Liver (tissue), 9 donors: Measurements from ENCODE around the gene CCNA1. TPM values are rescaled to one million over a fixed set of nuclear protein-coding genes. Genes with fewer than 3 reads are reported as not detected.

Experiments used
- DNase-seq: peaks from one replicate; pipeline ENCODE4 v3.0.0-alpha.2; 2017; ENCODE audit warnings: low spot score
- H3K27ac ChIP-seq, 2 donors: one replicate each; pipeline ENCODE4 v1.7.0; 2013; ENCODE audit warnings: inconsistent platforms in 2 of 2, low read length in 2 of 2, control low read depth in 1 of 2, low read depth in 1 of 2, mild to moderate bottlenecking in 1 of 2
- H3K27me3 ChIP-seq, 4 donors: one replicate each; pipeline versions ENCODE4 v1.6.1 to v1.7.0; 2013; ENCODE audit warnings: low read length in 3 of 4, inconsistent platforms in 1 of 4, mild to moderate bottlenecking in 1 of 4, moderate library complexity in 1 of 4; ENCODE audit not compliant: control insufficient read depth in 4 of 4, insufficient read depth in 4 of 4
- H3K36me3 ChIP-seq, 4 donors: one replicate each; pipeline versions ENCODE4 v1.6.1 to v1.7.0; 2013; ENCODE audit warnings: low read length in 3 of 4, mild to moderate bottlenecking in 3 of 4, low read depth in 1 of 4, moderate library complexity in 1 of 4; ENCODE audit not compliant: control insufficient read depth in 4 of 4, insufficient read depth in 3 of 4
- H3K4me1 ChIP-seq, 4 donors: one replicate each; pipeline versions ENCODE4 v1.6.1 to v1.7.0; 2013; ENCODE audit warnings: low read length in 3 of 4, mild to moderate bottlenecking in 3 of 4, moderate library complexity in 1 of 4; ENCODE audit not compliant: control insufficient read depth in 4 of 4, insufficient read depth in 4 of 4
- H3K4me3 ChIP-seq, 3 donors: one replicate each; pipeline versions ENCODE4 v1.6.1 to v1.7.0; 2013; ENCODE audit warnings: low read length in 3 of 3, control low read depth in 1 of 3, low read depth in 1 of 3, mild to moderate bottlenecking in 1 of 3
- H3K9ac ChIP-seq, 2 donors: one replicate each; pipeline ENCODE4 v1.7.0; 2013; ENCODE audit warnings: low read length in 2 of 2, mild to moderate bottlenecking in 2 of 2, moderate library complexity in 2 of 2, control low read depth in 1 of 2, low read depth in 1 of 2
- H3K9me3 ChIP-seq, 4 donors: one replicate each; pipeline versions ENCODE4 v1.6.1 to v1.7.0; 2013; ENCODE audit warnings: low read length in 3 of 4; ENCODE audit not compliant: control insufficient read depth in 4 of 4
- FOXA2 ChIP-seq: IDR thresholded peaks from 2 replicates; pipeline ENCODE4 v1.6.1; 2016; ENCODE audit warnings: antibody characterized with exemption
- GABPA ChIP-seq, 2 donors: IDR thresholded peaks in 1 of 2; conservative IDR thresholded peaks in 1 of 2; 2 replicates each; pipeline ENCODE4 v1.6.1; 2016; ENCODE audit warnings: antibody characterized with exemption in 2 of 2, mild to moderate bottlenecking in 1 of 2, moderate library complexity in 1 of 2
- HNF4A ChIP-seq, 2 donors: conservative IDR thresholded peaks; 2 replicates each; pipeline ENCODE4 v1.6.1; 2016; ENCODE audit warnings: antibody characterized with exemption in 2 of 2, mild to moderate bottlenecking in 2 of 2
- NR2F2 ChIP-seq: IDR thresholded peaks from 2 replicates; pipeline ENCODE4 v1.6.1; 2016; ENCODE audit warnings: antibody characterized with exemption
- RAD21 ChIP-seq, 2 donors: IDR thresholded peaks; 2 replicates each; pipeline ENCODE4 v1.6.1; 2016; ENCODE audit warnings: antibody characterized with exemption in 2 of 2, mild to moderate bottlenecking in 2 of 2
- REST ChIP-seq: IDR thresholded peaks from 2 replicates; pipeline ENCODE4 v1.6.1; 2016; ENCODE audit warnings: antibody characterized with exemption, mild to moderate bottlenecking
- SP1 ChIP-seq: IDR thresholded peaks from 2 replicates; pipeline ENCODE4 v1.6.1; 2018; ENCODE audit warnings: antibody characterized with exemption, mild to moderate bottlenecking
- TAF1 ChIP-seq: conservative IDR thresholded peaks from 2 replicates; pipeline ENCODE4 v1.6.1; 2016; ENCODE audit warnings: antibody characterized with exemption, mild to moderate bottlenecking
- WGBS: extraction: QIAGEN DNeasy Blood & Tissue Kit; methylation state at CpG from one replicate; pipeline ENCODE4 v1.1.7; 2013; 5-methylcytosine and 5-hydroxymethylcytosine counted together
- polyA plus RNA-seq, 2 donors: library from polyadenylated mRNA; stranded (reverse) in 1 of 2; unstranded in 1 of 2; fragments of 200-250 nt in 1 of 2; fragments of >200 nt in 1 of 2; fragmentation: Nextera tagmentation in 1 of 2; extraction: Ambion mirVana in 1 of 2; gene quantifications; one replicate each; pipeline versions ENCODE4 v1.2.1 to v1.2.3, GENCODE V29; 2013 to 2015
- total RNA-seq, 2 donors: library from RNA; depleted of rRNA; stranded (reverse); fragments of >200 nt; gene quantifications; one replicate each; pipeline ENCODE4 v1.2.3, GENCODE V29; 2014
- TF ChIP-seq, protein P1 (sequence below): fragments of 150-350 bp; IDR thresholded peaks from 2 replicates; pipeline ENCODE4 v1.5.1; 2017; ENCODE audit warnings: improper control_type of control experiment, low read depth, low read length; ENCODE audit not compliant: missing input control
- TF ChIP-seq, protein P2 (sequence below): IDR thresholded peaks from 2 replicates; pipeline ENCODE4 v1.6.1; 2016; ENCODE audit warnings: antibody characterized with exemption
- TF ChIP-seq, protein P3 (sequence below): IDR thresholded peaks from 2 replicates; pipeline ENCODE4 v1.6.1; 2016; ENCODE audit warnings: antibody characterized with exemption
- donor health status: healthy.
- donor health status: healthy.
- donor health status: healthy.
- donor health status: healthy.
- donor health status: healthy.

The CCNA1 gene
- total and polyA plus RNA-seq, 4 donors: 0.08 to 0.09 TPM; not detected in 2

DNA sequence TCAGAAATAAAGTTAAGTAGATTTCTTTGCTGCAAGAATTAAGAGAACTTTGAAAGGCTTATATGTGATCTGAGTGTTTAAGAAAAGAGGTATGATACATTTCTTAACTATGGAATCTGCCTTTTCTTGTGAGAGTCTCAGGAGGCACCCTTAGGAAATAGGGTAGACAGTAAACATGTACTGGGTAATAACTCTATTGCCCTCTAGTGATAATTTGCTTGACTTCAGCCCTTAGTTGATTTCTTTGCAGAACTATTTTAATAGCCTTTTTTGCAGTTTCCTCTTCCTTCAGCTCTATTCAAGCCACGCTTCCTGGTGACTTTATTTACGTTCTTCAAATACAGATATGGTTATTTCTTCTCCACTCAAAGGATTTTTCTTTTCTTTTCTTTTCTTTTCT is 37.0 kb upstream of the CCNA1 start:
- H3K9ac ChIP-seq: no peak overlapping the region
- no peaks in the 10 kb centered on the region for H3K9me3 ChIP-seq
- H3K27ac ChIP-seq: no peak overlapping the region
- no peaks in the 10 kb centered on the region for H3K36me3 ChIP-seq
- TF ChIP-seq, protein P1, sequence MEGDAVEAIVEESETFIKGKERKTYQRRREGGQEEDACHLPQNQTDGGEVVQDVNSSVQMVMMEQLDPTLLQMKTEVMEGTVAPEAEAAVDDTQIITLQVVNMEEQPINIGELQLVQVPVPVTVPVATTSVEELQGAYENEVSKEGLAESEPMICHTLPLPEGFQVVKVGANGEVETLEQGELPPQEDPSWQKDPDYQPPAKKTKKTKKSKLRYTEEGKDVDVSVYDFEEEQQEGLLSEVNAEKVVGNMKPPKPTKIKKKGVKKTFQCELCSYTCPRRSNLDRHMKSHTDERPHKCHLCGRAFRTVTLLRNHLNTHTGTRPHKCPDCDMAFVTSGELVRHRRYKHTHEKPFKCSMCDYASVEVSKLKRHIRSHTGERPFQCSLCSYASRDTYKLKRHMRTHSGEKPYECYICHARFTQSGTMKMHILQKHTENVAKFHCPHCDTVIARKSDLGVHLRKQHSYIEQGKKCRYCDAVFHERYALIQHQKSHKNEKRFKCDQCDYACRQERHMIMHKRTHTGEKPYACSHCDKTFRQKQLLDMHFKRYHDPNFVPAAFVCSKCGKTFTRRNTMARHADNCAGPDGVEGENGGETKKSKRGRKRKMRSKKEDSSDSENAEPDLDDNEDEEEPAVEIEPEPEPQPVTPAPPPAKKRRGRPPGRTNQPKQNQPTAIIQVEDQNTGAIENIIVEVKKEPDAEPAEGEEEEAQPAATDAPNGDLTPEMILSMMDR: peak; percentile 49
- TF ChIP-seq RAD21 (IDR thresholded peaks at IDR 0.05) (peak; percentile 82 to 85), GABPA (IDR thresholded peaks at IDR 0.05 in 1 of 2, conservative IDR thresholded peaks at IDR 0.05 in 1 of 2) (no peak)
- WGBS: 31% methylated on average over 2 of the region's 2 CpGs
- H3K4me3 ChIP-seq: no peak overlapping the region
- no peaks in the 10 kb centered on the region for H3K27me3 ChIP-seq
- no peaks in the 10 kb centered on the region for H3K4me1 ChIP-seq
- DNase-seq: no peak

DNA sequence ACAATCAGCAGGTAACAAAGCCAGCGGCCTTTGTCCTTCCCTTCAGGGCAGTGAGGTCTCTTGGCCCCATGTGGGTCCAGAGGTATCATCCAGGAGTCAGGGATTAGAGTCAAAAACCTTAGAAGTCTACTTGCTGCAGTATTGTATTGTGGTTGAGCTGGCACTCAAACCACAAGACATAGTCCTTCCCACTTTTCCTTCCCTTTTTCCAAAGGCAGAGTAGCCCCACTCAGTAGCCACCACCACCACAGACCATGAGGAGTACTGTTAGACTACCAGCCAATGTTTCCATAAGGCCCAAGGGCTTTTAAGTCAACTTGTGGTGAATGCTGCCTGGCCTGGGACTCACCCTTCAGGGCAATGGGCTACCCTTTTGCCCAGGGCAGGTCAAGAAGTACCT is 27.1 kb upstream of the CCNA1 start:
- Histone ChIP-seq H3K27ac (no peak overlapping the region), H3K4me1 (no peaks in the 10 kb centered on the region), H3K9ac (no peak overlapping the region), H3K27me3 (no peaks in the 10 kb centered on the region), H3K4me3 (no peak overlapping the region), H3K36me3 (no peaks in the 10 kb centered on the region), H3K9me3 (no peaks in the 10 kb centered on the region)
- WGBS: 93% methylated on average over 1 of the region's 1 CpG
- TF ChIP-seq, protein P2, sequence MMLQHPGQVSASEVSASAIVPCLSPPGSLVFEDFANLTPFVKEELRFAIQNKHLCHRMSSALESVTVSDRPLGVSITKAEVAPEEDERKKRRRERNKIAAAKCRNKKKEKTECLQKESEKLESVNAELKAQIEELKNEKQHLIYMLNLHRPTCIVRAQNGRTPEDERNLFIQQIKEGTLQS: no peak
- TF ChIP-seq, protein P3, sequence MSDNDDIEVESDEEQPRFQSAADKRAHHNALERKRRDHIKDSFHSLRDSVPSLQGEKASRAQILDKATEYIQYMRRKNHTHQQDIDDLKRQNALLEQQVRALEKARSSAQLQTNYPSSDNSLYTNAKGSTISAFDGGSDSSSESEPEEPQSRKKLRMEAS: no peak
- no peak for DNase-seq

GRCh38 chr13:36412736-36413135 is 19.6 kb upstream of the CCNA1 start:
- H3K27me3 ChIP-seq: no peaks in the 10 kb centered on the region
- no peak overlapping the region for H3K27ac ChIP-seq
- TF ChIP-seq REST (no peak), RAD21 (IDR thresholded peaks at IDR 0.05) (no peak), NR2F2 (no peak), HNF4A (conservative IDR thresholded peaks at IDR 0.05) (no peak), TAF1 (no peak), FOXA2 (no peak), SP1 (no peak)
- TF ChIP-seq, protein P3: no peak
- 44% methylated on average over 1 of the region's 1 CpG for WGBS
- no peaks in the 10 kb centered on the region for H3K36me3 ChIP-seq
- peaks cover 0 to 2% (median 0%) of the 10 kb centered on the region in 4 donors for H3K9me3 ChIP-seq
- DNase-seq: no peak
- no peak overlapping the region for H3K9ac ChIP-seq
- H3K4me3 ChIP-seq: no peak overlapping the region
- H3K4me1 ChIP-seq: peaks cover 0 to under 1% (median 0%) of the 10 kb centered on the region in 4 donors
